SK-N-SH treated with all-trans-retinoic acid at 6 μM for 48 hours (cell line): ENCODE measurements around the gene MRPS31.

ENCODE experiments used
- ATAC-seq: fragments of 200-7000 bp; cut with Tn5 transposase; 3 replicates; pipeline ENCODE4 v1.9.1; 2020; ENCODE audit warnings: mild to moderate bottlenecking, moderate library complexity
- ARNTL ChIP-seq: fragments of 450-650 bp; formaldehyde crosslinking; IDR thresholded peaks from 2 replicates; pipeline ENCODE4 v1.5.0; 2020; ENCODE audit warnings: low read depth, mild to moderate bottlenecking, moderate library complexity, borderline replicate concordance
- BACH2 ChIP-seq: fragments of 250-450 bp; sonication (Bioruptor Pico); IDR thresholded peaks from 2 replicates; pipeline ENCODE4 v1.9.0; 2021; ENCODE audit warnings: mild to moderate bottlenecking, borderline replicate concordance
- CSDC2 ChIP-seq: fragments of 250-450 bp; sonication (Bioruptor Pico); IDR thresholded peaks from 2 replicates; pipeline ENCODE4 v1.5.0; 2020; ENCODE audit warnings: mild to moderate bottlenecking, moderate library complexity
- ESRRG ChIP-seq: fragments of 250-450 bp; sonication (Bioruptor Pico); IDR thresholded peaks from 2 replicates; pipeline ENCODE4 v1.6.1; 2021; ENCODE audit warnings: mild to moderate bottlenecking
- GLIS3 ChIP-seq: fragments of 250-450 bp; sonication (Bioruptor Pico); IDR thresholded peaks from 2 replicates; pipeline ENCODE4 v1.5.0; 2020; ENCODE audit warnings: mild to moderate bottlenecking, moderate library complexity
- ISL1 ChIP-seq: fragments of 250-450 bp; sonication (Bioruptor Pico); IDR thresholded peaks from 2 replicates; pipeline ENCODE4 v2.1.2; 2022; ENCODE audit warnings: mild to moderate bottlenecking, moderate library complexity
- PPARA ChIP-seq: fragments of 250-450 bp; sonication (Bioruptor Pico); IDR thresholded peaks from 2 replicates; pipeline ENCODE4 v1.5.0; 2020; ENCODE audit warnings: mild to moderate bottlenecking, borderline replicate concordance
- RARB ChIP-seq: fragments of 250-450 bp; sonication (Bioruptor Pico); IDR thresholded peaks from 2 replicates; pipeline ENCODE4 v1.8.0; 2021; ENCODE audit warnings: mild to moderate bottlenecking, moderate library complexity
- SNAI2 ChIP-seq: fragments of 250-450 bp; sonication (Bioruptor Pico); IDR thresholded peaks from 2 replicates; pipeline ENCODE4 v1.5.0; 2020; ENCODE audit warnings: mild to moderate bottlenecking, moderate library complexity
- TCF4 ChIP-seq: fragments of 250-450 bp; sonication (Bioruptor Pico); IDR thresholded peaks from 2 replicates; pipeline ENCODE4 v1.8.0; 2021; ENCODE audit warnings: mild to moderate bottlenecking, moderate library complexity, borderline replicate concordance
- TOX ChIP-seq: fragments of 250-450 bp; sonication (Bioruptor Pico); IDR thresholded peaks from 2 replicates; pipeline ENCODE4 v1.8.0; 2021; ENCODE audit warnings: mild to moderate bottlenecking, moderate library complexity, borderline replicate concordance
- ZC3H10 ChIP-seq: fragments of 250-450 bp; sonication (Bioruptor Pico); IDR thresholded peaks from 2 replicates; pipeline ENCODE4 v1.5.1; 2021; ENCODE audit warnings: mild to moderate bottlenecking, moderate library complexity
- ZFP3 ChIP-seq: fragments of 250-450 bp; sonication (Bioruptor Pico); IDR thresholded peaks from 2 replicates; pipeline ENCODE4 v1.5.0; 2020; ENCODE audit warnings: mild to moderate bottlenecking, moderate library complexity
- ZFP30 ChIP-seq: fragments of 450-650 bp; formaldehyde crosslinking; IDR thresholded peaks from 2 replicates; pipeline ENCODE4 v1.5.0; 2022; ENCODE audit warnings: mild to moderate bottlenecking, moderate library complexity
- ZNF565 ChIP-seq: fragments of 450-650 bp; formaldehyde crosslinking; conservative IDR thresholded peaks from 2 replicates; pipeline ENCODE4 v1.5.0; 2020; ENCODE audit warnings: low read depth, mild to moderate bottlenecking, moderate library complexity
- ZNF70 ChIP-seq: fragments of 450-650 bp; formaldehyde crosslinking; IDR thresholded peaks from 2 replicates; pipeline ENCODE4 v1.5.0; 2020; ENCODE audit warnings: mild to moderate bottlenecking, moderate library complexity
- TF ChIP-seq, protein P1 (sequence below): fragments of 250-450 bp; sonication (Bioruptor Pico); IDR thresholded peaks from 2 replicates; pipeline ENCODE4 v1.5.1; 2020; ENCODE audit warnings: low read depth, mild to moderate bottlenecking, moderate library complexity
- TF ChIP-seq, protein P2 (sequence below): fragments of 250-450 bp; sonication (Bioruptor Pico); IDR thresholded peaks from 2 replicates; pipeline ENCODE4 v1.5.1; 2021; ENCODE audit warnings: mild to moderate bottlenecking, moderate library complexity
- TF ChIP-seq, protein P3 (sequence below): fragments of 250-450 bp; sonication (Bioruptor Pico); IDR thresholded peaks from 2 replicates; pipeline ENCODE4 v1.8.0; 2021; ENCODE audit warnings: low read depth, mild to moderate bottlenecking, moderate library complexity, borderline replicate concordance
- TF ChIP-seq, protein P4 (sequence below): fragments of 250-450 bp; sonication (Bioruptor Pico); IDR thresholded peaks from 2 replicates; pipeline ENCODE4 v1.8.0; 2020; ENCODE audit warnings: mild to moderate bottlenecking, moderate library complexity, borderline replicate concordance
- TF ChIP-seq, protein P5 (sequence below): fragments of 250-450 bp; sonication (Bioruptor Pico); IDR thresholded peaks from 2 replicates; pipeline ENCODE4 v1.5.0; 2020; ENCODE audit warnings: mild to moderate bottlenecking, moderate library complexity

The MRPS31 gene

DNA sequence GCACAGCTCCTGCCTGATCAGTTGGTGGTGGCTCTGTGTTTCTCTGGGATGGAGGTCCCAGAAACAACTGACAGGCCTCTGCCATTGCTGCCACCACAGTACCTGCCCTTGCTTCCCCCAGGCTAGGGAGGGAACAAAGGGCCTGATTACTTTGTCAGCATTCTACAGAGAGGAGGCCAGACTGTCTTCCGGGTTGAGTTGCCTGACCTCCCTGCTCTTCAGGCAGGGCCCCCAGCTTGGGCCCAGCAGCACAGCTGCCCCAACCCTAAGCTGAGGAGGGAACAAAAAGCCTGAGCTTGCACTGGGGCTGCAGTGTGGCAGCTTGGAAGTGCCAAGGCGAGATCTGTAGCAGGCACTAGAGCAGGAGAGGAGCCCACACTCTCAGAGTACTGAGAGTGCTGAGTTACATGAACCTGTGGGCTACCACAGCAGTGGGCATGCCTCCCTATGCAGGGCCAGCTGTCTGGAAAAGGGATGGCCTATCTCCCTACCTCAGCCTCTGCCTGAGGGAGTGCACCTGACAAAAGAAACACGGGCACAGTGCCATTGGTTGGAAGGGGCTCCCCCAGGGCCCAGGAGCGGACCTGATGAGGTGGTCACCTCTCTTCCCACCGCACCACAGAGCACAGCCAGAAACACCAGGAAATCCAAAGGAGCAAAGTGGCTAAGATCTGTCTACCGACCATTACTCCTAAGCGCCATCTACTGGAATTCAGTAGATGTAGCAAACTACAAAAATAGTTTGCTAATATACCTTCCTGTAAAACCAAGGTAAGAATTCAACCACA is 42.9 kb upstream of the MRPS31 start:
- peak; percentile 31; the same call in 1 of the 3 replicates for ATAC-seq
- TF ChIP-seq, protein P1, sequence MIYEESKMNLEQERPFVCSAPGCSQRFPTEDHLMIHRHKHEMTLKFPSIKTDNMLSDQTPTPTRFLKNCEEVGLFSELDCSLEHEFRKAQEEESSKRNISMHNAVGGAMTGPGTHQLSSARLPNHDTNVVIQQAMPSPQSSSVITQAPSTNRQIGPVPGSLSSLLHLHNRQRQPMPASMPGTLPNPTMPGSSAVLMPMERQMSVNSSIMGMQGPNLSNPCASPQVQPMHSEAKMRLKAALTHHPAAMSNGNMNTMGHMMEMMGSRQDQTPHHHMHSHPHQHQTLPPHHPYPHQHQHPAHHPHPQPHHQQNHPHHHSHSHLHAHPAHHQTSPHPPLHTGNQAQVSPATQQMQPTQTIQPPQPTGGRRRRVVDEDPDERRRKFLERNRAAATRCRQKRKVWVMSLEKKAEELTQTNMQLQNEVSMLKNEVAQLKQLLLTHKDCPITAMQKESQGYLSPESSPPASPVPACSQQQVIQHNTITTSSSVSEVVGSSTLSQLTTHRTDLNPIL (CRISPR knock-in tag): no peak
- TF ChIP-seq ZNF565 (CRISPR knock-in tag): no peak
- no peak for TF ChIP-seq PPARA
- no peak for TF ChIP-seq ZFP30 (CRISPR knock-in tag)
- no peak for TF ChIP-seq TCF4 (CRISPR knock-in tag)
- TF ChIP-seq, protein P2, sequence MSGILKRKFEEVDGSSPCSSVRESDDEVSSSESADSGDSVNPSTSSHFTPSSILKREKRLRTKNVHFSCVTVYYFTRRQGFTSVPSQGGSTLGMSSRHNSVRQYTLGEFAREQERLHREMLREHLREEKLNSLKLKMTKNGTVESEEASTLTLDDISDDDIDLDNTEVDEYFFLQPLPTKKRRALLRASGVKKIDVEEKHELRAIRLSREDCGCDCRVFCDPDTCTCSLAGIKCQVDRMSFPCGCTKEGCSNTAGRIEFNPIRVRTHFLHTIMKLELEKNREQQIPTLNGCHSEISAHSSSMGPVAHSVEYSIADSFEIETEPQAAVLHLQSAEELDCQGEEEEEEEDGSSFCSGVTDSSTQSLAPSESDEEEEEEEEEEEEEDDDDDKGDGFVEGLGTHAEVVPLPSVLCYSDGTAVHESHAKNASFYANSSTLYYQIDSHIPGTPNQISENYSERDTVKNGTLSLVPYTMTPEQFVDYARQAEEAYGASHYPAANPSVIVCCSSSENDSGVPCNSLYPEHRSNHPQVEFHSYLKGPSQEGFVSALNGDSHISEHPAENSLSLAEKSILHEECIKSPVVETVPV: no peak
- TF ChIP-seq ARNTL (CRISPR knock-in tag): no peak
- no peak for TF ChIP-seq SNAI2 (CRISPR knock-in tag)
- TF ChIP-seq, protein P3, sequence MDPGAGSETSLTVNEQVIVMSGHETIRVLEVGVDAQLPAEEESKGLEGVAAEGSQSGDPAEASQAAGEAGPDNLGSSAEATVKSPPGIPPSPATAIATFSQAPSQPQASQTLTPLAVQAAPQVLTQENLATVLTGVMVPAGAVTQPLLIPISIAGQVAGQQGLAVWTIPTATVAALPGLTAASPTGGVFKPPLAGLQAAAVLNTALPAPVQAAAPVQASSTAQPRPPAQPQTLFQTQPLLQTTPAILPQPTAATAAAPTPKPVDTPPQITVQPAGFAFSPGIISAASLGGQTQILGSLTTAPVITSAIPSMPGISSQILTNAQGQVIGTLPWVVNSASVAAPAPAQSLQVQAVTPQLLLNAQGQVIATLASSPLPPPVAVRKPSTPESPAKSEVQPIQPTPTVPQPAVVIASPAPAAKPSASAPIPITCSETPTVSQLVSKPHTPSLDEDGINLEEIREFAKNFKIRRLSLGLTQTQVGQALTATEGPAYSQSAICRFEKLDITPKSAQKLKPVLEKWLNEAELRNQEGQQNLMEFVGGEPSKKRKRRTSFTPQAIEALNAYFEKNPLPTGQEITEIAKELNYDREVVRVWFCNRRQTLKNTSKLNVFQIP (CRISPR knock-in tag): no peak
- TF ChIP-seq TOX (CRISPR knock-in tag): no peak
- TF ChIP-seq CSDC2 (CRISPR knock-in tag): no peak
- no peak for TF ChIP-seq ZFP3 (CRISPR knock-in tag)
- TF ChIP-seq ISL1: no peak
- no peak for TF ChIP-seq ZNF70 (CRISPR knock-in tag)
- no peak for TF ChIP-seq ESRRG (CRISPR knock-in tag)
- TF ChIP-seq RARB: no peak
- TF ChIP-seq BACH2: no peak
- TF ChIP-seq, protein P4, sequence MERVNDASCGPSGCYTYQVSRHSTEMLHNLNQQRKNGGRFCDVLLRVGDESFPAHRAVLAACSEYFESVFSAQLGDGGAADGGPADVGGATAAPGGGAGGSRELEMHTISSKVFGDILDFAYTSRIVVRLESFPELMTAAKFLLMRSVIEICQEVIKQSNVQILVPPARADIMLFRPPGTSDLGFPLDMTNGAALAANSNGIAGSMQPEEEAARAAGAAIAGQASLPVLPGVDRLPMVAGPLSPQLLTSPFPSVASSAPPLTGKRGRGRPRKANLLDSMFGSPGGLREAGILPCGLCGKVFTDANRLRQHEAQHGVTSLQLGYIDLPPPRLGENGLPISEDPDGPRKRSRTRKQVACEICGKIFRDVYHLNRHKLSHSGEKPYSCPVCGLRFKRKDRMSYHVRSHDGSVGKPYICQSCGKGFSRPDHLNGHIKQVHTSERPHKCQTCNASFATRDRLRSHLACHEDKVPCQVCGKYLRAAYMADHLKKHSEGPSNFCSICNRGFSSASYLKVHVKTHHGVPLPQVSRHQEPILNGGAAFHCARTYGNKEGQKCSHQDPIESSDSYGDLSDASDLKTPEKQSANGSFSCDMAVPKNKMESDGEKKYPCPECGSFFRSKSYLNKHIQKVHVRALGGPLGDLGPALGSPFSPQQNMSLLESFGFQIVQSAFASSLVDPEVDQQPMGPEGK (CRISPR knock-in tag): no peak
- no peak for TF ChIP-seq ZC3H10 (CRISPR knock-in tag)
- TF ChIP-seq GLIS3: no peak
- TF ChIP-seq, all 23 proteins: peak for 0

DNA sequence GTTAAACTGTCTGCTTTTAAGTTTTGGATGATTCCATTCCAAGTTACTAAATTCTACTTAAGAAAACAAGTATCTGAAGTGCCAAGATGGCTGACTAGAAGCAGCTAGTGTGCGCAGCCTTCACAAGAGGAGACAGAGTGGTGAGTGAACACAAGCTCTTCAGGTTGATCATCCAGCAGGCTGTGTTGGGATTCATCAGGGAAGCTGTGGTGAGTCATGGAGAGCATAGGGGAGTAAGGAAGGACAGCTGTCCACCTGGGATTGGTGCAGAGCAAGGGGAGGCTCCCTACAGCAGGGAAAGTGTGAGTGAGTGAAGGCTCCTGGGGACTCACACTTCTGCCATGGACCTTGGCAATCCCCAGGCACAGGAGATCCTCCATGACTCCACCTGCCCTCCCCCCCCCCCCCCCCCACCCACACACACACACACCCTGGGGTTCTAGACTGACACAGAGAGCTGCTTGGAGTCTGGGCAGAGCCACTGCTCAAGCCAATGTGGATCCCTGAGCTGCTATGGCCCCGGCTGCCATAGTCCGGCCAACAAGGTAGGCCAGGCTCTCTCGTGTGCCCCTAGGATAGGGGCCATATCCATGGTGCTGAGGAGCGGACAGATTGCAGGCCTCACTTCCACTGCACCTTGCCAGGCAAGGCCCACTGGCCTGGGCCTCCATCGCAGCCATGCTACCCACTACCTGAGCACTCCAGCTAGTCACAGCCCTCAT is 41.9 kb upstream of the MRPS31 start:
- TF ChIP-seq TCF4 (CRISPR knock-in tag) (no peak), ZFP3 (CRISPR knock-in tag) (no peak), ARNTL (CRISPR knock-in tag) (no peak), ISL1 (no peak)
- ATAC-seq: no peak; the same call in 2 of the 3 replicates

DNA sequence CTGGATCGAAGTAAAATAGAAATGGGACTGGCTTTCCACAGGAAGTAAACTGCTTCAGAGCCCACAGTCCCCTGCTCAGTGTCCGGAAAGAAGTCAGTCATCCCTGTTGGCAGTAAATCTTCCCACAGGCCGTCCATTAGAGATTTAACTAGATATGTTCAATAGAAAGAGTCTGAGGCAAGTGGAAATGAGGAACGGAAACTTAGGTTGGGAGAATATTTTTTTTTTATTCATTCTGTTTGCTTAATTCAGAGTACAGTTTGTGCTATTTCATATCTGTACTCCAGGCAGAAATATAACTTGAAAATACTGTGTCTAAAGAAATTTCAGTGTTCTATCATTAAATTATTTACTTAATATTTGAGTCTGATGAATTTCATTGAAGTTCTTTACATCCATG is 41.1 kb upstream of the MRPS31 start:
- no peak for ATAC-seq
- TF ChIP-seq, protein P3 (CRISPR knock-in tag): no peak
- TF ChIP-seq, protein P5, sequence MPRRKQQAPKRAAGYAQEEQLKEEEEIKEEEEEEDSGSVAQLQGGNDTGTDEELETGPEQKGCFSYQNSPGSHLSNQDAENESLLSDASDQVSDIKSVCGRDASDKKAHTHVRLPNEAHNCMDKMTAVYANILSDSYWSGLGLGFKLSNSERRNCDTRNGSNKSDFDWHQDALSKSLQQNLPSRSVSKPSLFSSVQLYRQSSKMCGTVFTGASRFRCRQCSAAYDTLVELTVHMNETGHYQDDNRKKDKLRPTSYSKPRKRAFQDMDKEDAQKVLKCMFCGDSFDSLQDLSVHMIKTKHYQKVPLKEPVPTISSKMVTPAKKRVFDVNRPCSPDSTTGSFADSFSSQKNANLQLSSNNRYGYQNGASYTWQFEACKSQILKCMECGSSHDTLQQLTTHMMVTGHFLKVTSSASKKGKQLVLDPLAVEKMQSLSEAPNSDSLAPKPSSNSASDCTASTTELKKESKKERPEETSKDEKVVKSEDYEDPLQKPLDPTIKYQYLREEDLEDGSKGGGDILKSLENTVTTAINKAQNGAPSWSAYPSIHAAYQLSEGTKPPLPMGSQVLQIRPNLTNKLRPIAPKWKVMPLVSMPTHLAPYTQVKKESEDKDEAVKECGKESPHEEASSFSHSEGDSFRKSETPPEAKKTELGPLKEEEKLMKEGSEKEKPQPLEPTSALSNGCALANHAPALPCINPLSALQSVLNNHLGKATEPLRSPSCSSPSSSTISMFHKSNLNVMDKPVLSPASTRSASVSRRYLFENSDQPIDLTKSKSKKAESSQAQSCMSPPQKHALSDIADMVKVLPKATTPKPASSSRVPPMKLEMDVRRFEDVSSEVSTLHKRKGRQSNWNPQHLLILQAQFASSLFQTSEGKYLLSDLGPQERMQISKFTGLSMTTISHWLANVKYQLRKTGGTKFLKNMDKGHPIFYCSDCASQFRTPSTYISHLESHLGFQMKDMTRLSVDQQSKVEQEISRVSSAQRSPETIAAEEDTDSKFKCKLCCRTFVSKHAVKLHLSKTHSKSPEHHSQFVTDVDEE (CRISPR knock-in tag): no peak
- TF ChIP-seq ARNTL (CRISPR knock-in tag) (no peak), ESRRG (CRISPR knock-in tag) (no peak), ZNF70 (CRISPR knock-in tag) (no peak)
